CD4-positive, alpha-beta T cell (primary cell): ENCODE data around the gene GPR137B. TPM values are rescaled to one million over a fixed set of nuclear protein-coding genes. Genes with fewer than 3 reads are reported as not detected.
A peak's percentile ranks its signal among the peaks of the same experiment; 100 is the strongest.

Experiments
- ATAC-seq: fragments of 200-7000 bp; cut with Tn5 transposase; one replicate; pipeline ENCODE4 v1.10.0; 2022; ENCODE audit warnings: mild to moderate bottlenecking; ENCODE audit not compliant: poor library complexity
- CTCF ChIA-PET: fragments of 350-600 bp; sonication (Branson Sonifier 250); formaldehyde crosslinking; loops from one replicate; lab custom pipeline; 2021; ENCODE audit warnings: antibody characterized with exemption, inconsistent platforms; lab: Charles Lee
- POLR2A ChIA-PET: fragments of 350-600 bp; sonication (Branson Sonifier 250); formaldehyde crosslinking; loops from one replicate; lab custom pipeline; 2021; ENCODE audit warnings: antibody characterized with exemption, inconsistent platforms; lab: Charles Lee
- DNase-seq, 14 experiments: peaks; one replicate each; pipeline ENCODE4 v3.0.0-alpha.2; 2013 to 2020; ENCODE audit warnings: mixed read lengths in 2 of 14
- H3K27ac ChIP-seq, 2 donors: one replicate each; pipeline versions ENCODE4 v1.5.1 to v1.7.0; 2013; ENCODE audit warnings: low read length in 2 of 2, low read depth in 1 of 2, mild to moderate bottlenecking in 1 of 2
- H3K27me3 ChIP-seq, 2 experiments: 1 replicate in 1 of 2; 2 replicates in 1 of 2; pipeline versions ENCODE4 v1.6.1 to v1.7.0; 2013; ENCODE audit warnings: low read length in 2 of 2, control low read depth in 1 of 2, mild to moderate bottlenecking in 1 of 2, moderate library complexity in 1 of 2; ENCODE audit not compliant: insufficient read depth in 2 of 2, control insufficient read depth in 1 of 2
- H3K36me3 ChIP-seq: one replicate; pipeline ENCODE4 v1.6.1; 2013; ENCODE audit warnings: low read length, control low read depth; ENCODE audit not compliant: insufficient read depth
- H3K4me1 ChIP-seq: one replicate; pipeline ENCODE4 v1.6.1; 2013; ENCODE audit warnings: low read length, control low read depth; ENCODE audit not compliant: insufficient read depth
- H3K4me3 ChIP-seq: one replicate; pipeline ENCODE4 v1.5.1; 2013; ENCODE audit warnings: mild to moderate bottlenecking, low read length, moderate library complexity
- H3K9me3 ChIP-seq, 2 experiments: 1 replicate in 1 of 2; 2 replicates in 1 of 2; pipeline versions ENCODE4 v1.6.1 to v1.7.0; 2013; ENCODE audit warnings: low read length in 2 of 2, mild to moderate bottlenecking in 2 of 2, control low read depth in 1 of 2, moderate library complexity in 1 of 2; ENCODE audit not compliant: control insufficient read depth in 1 of 2, insufficient read depth in 1 of 2
- H3K27ac Mint-ChIP-seq: one replicate; pipeline ENCODE4 v1.8.0; 2020; ENCODE audit warnings: mixed read lengths
- H3K27me3 Mint-ChIP-seq: one replicate; pipeline ENCODE4 v1.8.0; 2021; ENCODE audit warnings: mixed read lengths
- H3K36me3 Mint-ChIP-seq: one replicate; pipeline ENCODE4 v1.8.0; 2021; ENCODE audit warnings: low read depth, mixed read lengths
- H3K4me1 Mint-ChIP-seq: one replicate; pipeline ENCODE4 v1.8.0; 2021; ENCODE audit warnings: low read depth, mixed read lengths
- H3K4me3 Mint-ChIP-seq: one replicate; pipeline ENCODE4 v1.8.0; 2020; ENCODE audit warnings: mild to moderate bottlenecking, mixed read lengths
- H3K9me3 Mint-ChIP-seq: one replicate; pipeline ENCODE4 v1.8.0; 2020; ENCODE audit warnings: mixed read lengths
- intact Hi-C, 2 experiments: fragments of 100-400 bp; cut with DNase I in 1 of 2; cut with micrococcal nuclease in 1 of 2; formaldehyde crosslinking; loops; one replicate each; pipeline versions ENCODE4 v1.15.1 to v1.9.0; 2023 to 2025; cut with DNase I, micrococcal nuclease
- total RNA-seq, 174 experiments: library from RNA in 2 of 174; stranded (reverse) in 2 of 174; gene quantifications; one replicate each; pipeline ENCODE4 v1.2.3 and lab custom pipeline; 2021 to 2026
- TF ChIP-seq, protein P1 (sequence below): fragments of 200-600 bp; IDR thresholded peaks from one replicate; pipeline ENCODE4 v1.8.0; 2022; ENCODE audit warnings: antibody characterized with exemption, mild to moderate bottlenecking

The GPR137B gene
- total RNA-seq, 2 experiments from 2014 or later = 6.3 to 7.4 TPM

- Histone ChIP-seq H3K36me3 (no peaks in the 10 kb centered on the region), H3K27me3 (peaks cover 14 to 29% of the 10 kb centered on the region in 2 experiments), H3K27ac (no peak overlapping the region), H3K9me3 (no peaks in the 10 kb centered on the region), H3K4me3 (no peak overlapping the region), H3K4me1 (peaks cover 8% of the 10 kb centered on the region)
- intact Hi-C loops = no loop called here
- Mint-ChIP-seq H3K27me3 (peaks cover 58% of the 10 kb centered on the region), H3K27ac (no peak overlapping the region), H3K9me3 (no peaks in the 10 kb centered on the region), H3K4me3 (no peak overlapping the region), H3K4me1 (no peaks in the 10 kb centered on the region), H3K36me3 (no peaks in the 10 kb centered on the region)
- ATAC-seq (no peak), DNase-seq (no peak)
- ChIA-PET POLR2A (no interaction called here), CTCF (no interaction called here)
- TF ChIP-seq, protein P1, sequence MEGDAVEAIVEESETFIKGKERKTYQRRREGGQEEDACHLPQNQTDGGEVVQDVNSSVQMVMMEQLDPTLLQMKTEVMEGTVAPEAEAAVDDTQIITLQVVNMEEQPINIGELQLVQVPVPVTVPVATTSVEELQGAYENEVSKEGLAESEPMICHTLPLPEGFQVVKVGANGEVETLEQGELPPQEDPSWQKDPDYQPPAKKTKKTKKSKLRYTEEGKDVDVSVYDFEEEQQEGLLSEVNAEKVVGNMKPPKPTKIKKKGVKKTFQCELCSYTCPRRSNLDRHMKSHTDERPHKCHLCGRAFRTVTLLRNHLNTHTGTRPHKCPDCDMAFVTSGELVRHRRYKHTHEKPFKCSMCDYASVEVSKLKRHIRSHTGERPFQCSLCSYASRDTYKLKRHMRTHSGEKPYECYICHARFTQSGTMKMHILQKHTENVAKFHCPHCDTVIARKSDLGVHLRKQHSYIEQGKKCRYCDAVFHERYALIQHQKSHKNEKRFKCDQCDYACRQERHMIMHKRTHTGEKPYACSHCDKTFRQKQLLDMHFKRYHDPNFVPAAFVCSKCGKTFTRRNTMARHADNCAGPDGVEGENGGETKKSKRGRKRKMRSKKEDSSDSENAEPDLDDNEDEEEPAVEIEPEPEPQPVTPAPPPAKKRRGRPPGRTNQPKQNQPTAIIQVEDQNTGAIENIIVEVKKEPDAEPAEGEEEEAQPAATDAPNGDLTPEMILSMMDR = no peak
Observed at GRCh38 chr1:236137285-236137852, 5.0 kb upstream of the GPR137B start.

- DNase-seq = no peak
- H3K36me3 ChIP-seq = no peaks in the 10 kb centered on the region
- Mint-ChIP-seq H3K4me3 (peak overlapping the region; percentile 36), H3K36me3 (peaks cover 10% of the 10 kb centered on the region), H3K4me1 (peaks cover 18% of the 10 kb centered on the region), H3K9me3 (no peaks in the 10 kb centered on the region), H3K27ac (no peak overlapping the region), H3K27me3 (peaks cover 60% of the 10 kb centered on the region)
- peaks cover 14 to 22% of the 10 kb centered on the region in 2 experiments for H3K27me3 ChIP-seq
- TF ChIP-seq, protein P1 = no peak
- H3K9me3 ChIP-seq = no peaks in the 10 kb centered on the region
- no peak overlapping the region for H3K4me3 ChIP-seq
- H3K27ac ChIP-seq = no peak overlapping the region
- ChIA-PET CTCF (no interaction called here), POLR2A (no interaction called here)
- ATAC-seq = no peak
- peaks cover 20% of the 10 kb centered on the region for H3K4me1 ChIP-seq
- intact Hi-C loops = no loop called here
Observed at GRCh38 chr1:236139495-236139894, 2.8 kb upstream of the GPR137B start.

GRCh38 chr1:236140705-236141446, 1.5 kb upstream of the GPR137B start:
- peaks cover 48% of the 10 kb centered on the region for H3K27me3 Mint-ChIP-seq
- intact Hi-C loops = loop anchor here in 1 of 2 experiments (5.0 kb wide), 1 partner anchor 141 kb away; the partner anchor contains the start of gene ERO1B
- POLR2A ChIA-PET = interaction anchor here (1.4 kb wide), 1 partner anchor 141 kb away, joined by 7 read pairs; the partner anchor contains the start of gene ERO1B
- Histone ChIP-seq H3K4me1 (peaks cover 26% of the 10 kb centered on the region), H3K27me3 (peaks cover 14 to 16% of the 10 kb centered on the region in 2 experiments), H3K4me3 (peak overlapping the region; percentile 47), H3K9me3 (no peaks in the 10 kb centered on the region), H3K36me3 (no peaks in the 10 kb centered on the region), H3K27ac (no peak overlapping the region)
- no peaks in the 10 kb centered on the region for H3K9me3 Mint-ChIP-seq
- TF ChIP-seq, protein P1 = no peak
- H3K4me1 Mint-ChIP-seq = peaks cover 29% of the 10 kb centered on the region
- DNase-seq = no peak
- H3K4me3 Mint-ChIP-seq = peak overlapping the region; percentile 84
- H3K27ac Mint-ChIP-seq = no peak overlapping the region
- H3K36me3 Mint-ChIP-seq = peaks cover 10% of the 10 kb centered on the region
- ATAC-seq = no peak
- CTCF ChIA-PET = no interaction called here
